ENCODE measurements around the gene MAPK8IP2. TPM values are rescaled to one million over a fixed set of nuclear protein-coding genes. Genes with fewer than 3 reads are reported as not detected.
"Not testable (repeated sequence)": the region's sequence is repeated elsewhere in the genome, so short reads cannot be mapped to it uniquely, and the experiment has no call there.

The MAPK8IP2 gene
- total and polyA plus RNA-seq, 8 donors = 0.66 to 2.3 (median 1.0) TPM

GRCh38 chr22:50656122-50657070 is 55.8 kb downstream of the MAPK8IP2 start:
- Histone ChIP-seq H3K36me3 (no peaks in the 10 kb centered on the region), H3K4me1 (peaks cover 0 to 29% of the 10 kb centered on the region in 2 donors), H3K4me3 (no peak overlapping the region), H3K27ac (peak overlapping the region; percentile 42 to 72), H3K27me3 (peaks cover 0 to 11% of the 10 kb centered on the region in 2 donors), H3K9me3 (no peaks in the 10 kb centered on the region)
- peak in 2 of 4 donors; percentile 51 to 70 for DNase-seq
- no peak for TF ChIP-seq CTCF (IDR thresholded peaks at IDR 0.05)
- intact Hi-C loops (cut with DNase I) = no loop called here
- ATAC-seq = peak; percentile 75

- peaks cover 0 to 11% of the 10 kb centered on the region in 2 donors for H3K27me3 ChIP-seq
- no peaks in the 10 kb centered on the region for H3K36me3 ChIP-seq
- intact Hi-C loops (cut with DNase I) = no loop called here
- peaks cover 0 to 29% of the 10 kb centered on the region in 2 donors for H3K4me1 ChIP-seq
- no peaks in the 10 kb centered on the region for H3K9me3 ChIP-seq
- H3K27ac ChIP-seq = peak overlapping the region in 1 of 2 donors; percentile 72
- TF ChIP-seq CTCF (IDR thresholded peaks at IDR 0.05) = no peak
- no peak overlapping the region for H3K4me3 ChIP-seq
- DNase-seq = no peak
- ATAC-seq = peak; percentile 22
Measured at GRCh38 chr22:50657925-50658324, 57.3 kb downstream of the MAPK8IP2 start.

GRCh38 chr22:50659711-50660110 is 59.1 kb downstream of the MAPK8IP2 start:
- H3K4me3 ChIP-seq; intact Hi-C loops (cut with DNase I); H3K27ac ChIP-seq; H3K27me3 ChIP-seq; H3K36me3 ChIP-seq; DNase-seq; H3K9me3 ChIP-seq; ATAC-seq: not testable (repeated sequence)
- peaks cover 0 to 27% of the 10 kb centered on the region in 2 donors for H3K4me1 ChIP-seq

- ATAC-seq = no peak
- intact Hi-C loops (cut with DNase I) = no loop called here
- H3K4me3 ChIP-seq = no peak overlapping the region
- no peaks in the 10 kb centered on the region for H3K9me3 ChIP-seq
- H3K4me1 ChIP-seq = peaks cover 0 to 21% of the 10 kb centered on the region in 2 donors
- H3K27me3 ChIP-seq = peaks cover 0 to 2% of the 10 kb centered on the region in 2 donors
- H3K36me3 ChIP-seq = no peaks in the 10 kb centered on the region
- DNase-seq = no peak
- TF ChIP-seq CTCF (IDR thresholded peaks at IDR 0.05) = no peak
- no peak overlapping the region for H3K27ac ChIP-seq
Measured at GRCh38 chr22:50660306-50660705, 59.7 kb downstream of the MAPK8IP2 start.

Other genes with a start within 250 kb of the MAPK8IP2 start
- 10 to 100 TPM; 57.1 to 69.9 TPM for gene SBF1, start 125.8 kb upstream of the MAPK8IP2 start, total RNA-seq
- 10 to 100 TPM; 31.6 to 47.4 (median 38.0) TPM for gene SBF1, start 125.8 kb upstream of the MAPK8IP2 start, polyA plus RNA-seq (ENCODE audit: insufficient read length in 6 of 6)
- 1 to 10 TPM; 2.2 to 3.5 TPM for gene ADM2, start 119.2 kb upstream of the MAPK8IP2 start, total RNA-seq
- gene ADM2, start 119.2 kb upstream of the MAPK8IP2 start, polyA plus RNA-seq (ENCODE audit: insufficient read length in 6 of 6) = under 1 TPM; 0.29 to 0.86 (median 0.46) TPM
- gene MIOX, start 113.9 kb upstream of the MAPK8IP2 start, total RNA-seq = not detected
- under 1 TPM in 5 of 6 donors, not detected in 1; 0.12 to 0.27 (median 0.15) TPM for gene MIOX, start 113.9 kb upstream of the MAPK8IP2 start, polyA plus RNA-seq (ENCODE audit: insufficient read length in 6 of 6)
- gene LMF2, start 93.1 kb upstream of the MAPK8IP2 start, total RNA-seq = 10 to 100 TPM; 73.1 to 76.4 TPM
- gene LMF2, start 93.1 kb upstream of the MAPK8IP2 start, polyA plus RNA-seq (ENCODE audit: insufficient read length in 6 of 6) = 10 to 100 TPM; 32.9 to 61.2 (median 41.8) TPM
- 10 to 100 TPM; 45.5 to 50.1 TPM for gene NCAPH2, start 92.6 kb upstream of the MAPK8IP2 start, total RNA-seq
- gene NCAPH2, start 92.6 kb upstream of the MAPK8IP2 start, polyA plus RNA-seq (ENCODE audit: insufficient read length in 6 of 6) = 10 to 100 TPM; 41.6 to 52.9 (median 44.7) TPM
- gene SCO2, start 75.2 kb upstream of the MAPK8IP2 start, total RNA-seq = 1 to 10 TPM; 2.3 to 3.1 TPM
- 1 to 10 TPM in 5 of 6 donors, not detected in 1; 1.1 to 3.3 (median 2.1) TPM for gene SCO2, start 75.2 kb upstream of the MAPK8IP2 start, polyA plus RNA-seq (ENCODE audit: insufficient read length in 6 of 6)
- gene TYMP, start 70.8 kb upstream of the MAPK8IP2 start, total RNA-seq = 100 to 1,000 TPM; 130 to 256 TPM
- gene TYMP, start 70.8 kb upstream of the MAPK8IP2 start, polyA plus RNA-seq (ENCODE audit: insufficient read length in 6 of 6) = 1 to 10 TPM; 2.6 to 5.6 (median 3.0) TPM
- gene KLHDC7B, start 54.9 kb upstream of the MAPK8IP2 start, total RNA-seq = under 1 TPM; 0.29 to 0.73 TPM
- gene KLHDC7B, start 54.9 kb upstream of the MAPK8IP2 start, polyA plus RNA-seq (ENCODE audit: insufficient read length in 6 of 6) = under 1 TPM in 3 of 6 donors, not detected in 3; 0.03 to 0.07 (median 0.06) TPM
- gene SYCE3, start 37.9 kb upstream of the MAPK8IP2 start, total RNA-seq = not detected
- not detected for gene SYCE3, start 37.9 kb upstream of the MAPK8IP2 start, polyA plus RNA-seq (ENCODE audit: insufficient read length in 6 of 6)
- gene CPT1B, start 22.4 kb upstream of the MAPK8IP2 start, total RNA-seq = 10 to 100 TPM; 15.3 to 20.0 TPM
- gene CPT1B, start 22.4 kb upstream of the MAPK8IP2 start, polyA plus RNA-seq (ENCODE audit: insufficient read length in 6 of 6) = 10 to 100 TPM in 5 of 6 donors, 1 to 10 TPM in 1; 9.8 to 15.5 (median 11.9) TPM
- 10 to 100 TPM; 67.4 to 75.9 TPM for gene CHKB, start 17.9 kb upstream of the MAPK8IP2 start, total RNA-seq
- gene CHKB, start 17.9 kb upstream of the MAPK8IP2 start, polyA plus RNA-seq (ENCODE audit: insufficient read length in 6 of 6) = 10 to 100 TPM; 72.0 to 94.0 (median 88.0) TPM
- gene ARSA, start 27.4 kb downstream of the MAPK8IP2 start, total RNA-seq = 10 to 100 TPM; 46.3 to 58.0 TPM
- gene ARSA, start 27.4 kb downstream of the MAPK8IP2 start, polyA plus RNA-seq (ENCODE audit: insufficient read length in 6 of 6) = 10 to 100 TPM; 17.8 to 26.2 (median 19.1) TPM
- 10 to 100 TPM; 25.1 to 42.9 TPM for gene SHANK3, start 72.0 kb downstream of the MAPK8IP2 start, total RNA-seq
- gene SHANK3, start 72.0 kb downstream of the MAPK8IP2 start, polyA plus RNA-seq (ENCODE audit: insufficient read length in 6 of 6) = 10 to 100 TPM; 17.2 to 37.5 (median 21.9) TPM
- 1 to 10 TPM in 1 of 2 donors, not detected in 1; 1.4 TPM for gene ACR, start 137.4 kb downstream of the MAPK8IP2 start, total RNA-seq
- 1 to 10 TPM in 1 of 6 donors, under 1 TPM in 5; 0.27 to 1.0 (median 0.56) TPM for gene ACR, start 137.4 kb downstream of the MAPK8IP2 start, polyA plus RNA-seq (ENCODE audit: insufficient read length in 6 of 6)
- 10 to 100 TPM; 27.1 to 36.9 TPM for gene RABL2B, start 182.8 kb downstream of the MAPK8IP2 start, total RNA-seq
- gene RABL2B, start 182.8 kb downstream of the MAPK8IP2 start, polyA plus RNA-seq (ENCODE audit: insufficient read length in 6 of 6) = 10 to 100 TPM; 55.6 to 79.8 (median 65.5) TPM